HG03095 (cell line): ENCODE data around the gene CD274.
"Not testable (repeated sequence)": the region's sequence is repeated elsewhere in the genome, so short reads cannot be mapped to it uniquely, and the experiment has no call there.

Experiments
- ATAC-seq: cut with Tn5 transposase; IDR thresholded peaks from one replicate; pipeline ENCODE4 v1.9.1; 2021; ENCODE audit warnings: moderate library complexity; ENCODE audit not compliant: unreplicated experiment

Gene CD274

DNA sequence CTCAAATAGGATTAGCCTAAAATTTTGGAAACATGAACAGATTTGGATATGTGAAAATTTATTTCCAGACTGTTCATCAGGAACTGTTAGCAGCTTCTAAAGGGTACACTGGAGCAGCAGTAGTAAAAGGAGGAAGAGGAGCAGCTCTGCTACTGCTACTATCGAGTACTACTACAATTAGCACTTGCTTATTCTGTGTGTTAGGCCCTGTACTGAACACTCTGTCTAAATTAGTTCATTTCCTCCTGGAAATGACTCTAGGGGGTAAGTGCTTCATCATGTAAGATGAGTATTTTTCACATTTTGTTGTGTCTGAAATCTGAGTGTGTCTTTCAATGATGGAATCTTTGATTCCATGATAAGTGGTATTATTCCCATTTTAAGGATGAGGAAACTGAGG is 9.8 kb downstream of the CD274 start:
- ATAC-seq, result no peak

DNA sequence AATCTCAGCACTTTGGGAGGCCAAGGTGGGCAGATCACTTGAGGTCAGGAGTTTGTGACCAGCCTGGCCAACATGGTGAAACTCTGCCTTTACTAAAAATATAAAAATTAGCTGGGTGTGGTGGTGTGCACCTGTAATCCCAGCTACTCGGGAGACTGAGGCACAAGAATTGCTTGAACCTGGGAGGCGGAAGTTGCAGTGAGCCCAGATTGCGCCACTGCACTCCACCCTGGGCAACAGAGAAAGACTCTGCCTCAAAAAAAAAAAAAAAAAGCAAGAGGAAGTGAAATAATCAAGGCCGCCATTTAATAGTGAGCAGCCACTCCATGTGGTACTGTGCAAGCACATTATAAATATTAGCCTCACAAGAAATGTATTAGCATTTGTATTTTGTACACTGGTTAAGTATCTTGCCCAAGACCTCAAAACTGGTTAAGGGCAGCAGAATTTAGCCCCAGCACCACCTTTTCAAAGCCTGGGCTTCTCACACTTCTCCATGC is 14.5 kb downstream of the CD274 start:
- not testable (repeated sequence) for ATAC-seq

DNA sequence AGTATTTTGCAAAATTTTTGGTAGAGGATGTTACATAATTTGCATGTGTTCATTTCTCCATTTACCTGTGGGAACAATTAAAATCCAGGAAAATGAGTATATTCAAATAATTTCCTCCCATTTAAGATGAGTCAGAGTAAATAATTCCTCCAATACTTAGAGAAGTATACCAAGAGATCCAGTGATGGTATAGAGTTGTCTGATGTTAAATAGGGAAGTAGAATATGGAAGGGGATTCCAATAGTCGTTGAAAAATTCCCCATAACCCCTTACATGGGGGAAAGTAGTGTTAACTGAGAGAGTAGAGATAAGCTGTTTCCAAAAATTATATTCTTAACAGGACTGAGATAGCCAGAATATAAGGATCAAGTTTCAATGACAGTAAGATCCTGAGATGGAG is 15.7 kb downstream of the CD274 start:
- ATAC-seq, result no peak

DNA sequence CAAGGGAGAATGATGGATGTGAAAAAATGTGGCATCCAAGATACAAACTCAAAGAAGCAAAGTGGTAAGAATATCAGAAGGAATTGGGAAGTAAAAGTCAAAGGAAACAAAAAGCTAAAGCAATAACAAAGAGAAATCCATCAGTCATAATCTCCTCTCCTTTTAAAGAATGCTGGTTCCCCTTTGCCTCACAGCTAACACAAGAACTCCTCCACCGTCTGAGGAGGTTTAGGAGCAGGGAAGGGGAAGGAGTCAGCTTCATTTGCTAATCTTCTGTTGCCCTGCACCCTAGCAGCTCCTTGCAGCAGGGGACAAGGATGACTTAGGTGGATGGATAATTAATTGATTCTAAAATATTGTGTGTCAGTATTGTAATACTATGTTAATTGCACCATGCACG is 16.4 kb downstream of the CD274 start:
- ATAC-seq, result no peak

DNA sequence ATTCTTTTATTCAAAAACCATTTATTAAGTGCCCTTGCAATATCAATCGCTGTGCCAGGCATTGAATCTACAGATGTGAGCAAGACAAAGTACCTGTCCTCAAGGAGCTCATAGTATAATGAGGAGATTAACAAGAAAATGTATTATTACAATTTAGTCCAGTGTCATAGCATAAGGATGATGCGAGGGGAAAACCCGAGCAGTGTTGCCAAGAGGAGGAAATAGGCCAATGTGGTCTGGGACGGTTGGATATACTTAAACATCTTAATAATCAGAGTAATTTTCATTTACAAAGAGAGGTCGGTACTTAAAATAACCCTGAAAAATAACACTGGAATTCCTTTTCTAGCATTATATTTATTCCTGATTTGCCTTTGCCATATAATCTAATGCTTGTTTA is 18.5 kb downstream of the CD274 start:
- no peak for ATAC-seq

DNA sequence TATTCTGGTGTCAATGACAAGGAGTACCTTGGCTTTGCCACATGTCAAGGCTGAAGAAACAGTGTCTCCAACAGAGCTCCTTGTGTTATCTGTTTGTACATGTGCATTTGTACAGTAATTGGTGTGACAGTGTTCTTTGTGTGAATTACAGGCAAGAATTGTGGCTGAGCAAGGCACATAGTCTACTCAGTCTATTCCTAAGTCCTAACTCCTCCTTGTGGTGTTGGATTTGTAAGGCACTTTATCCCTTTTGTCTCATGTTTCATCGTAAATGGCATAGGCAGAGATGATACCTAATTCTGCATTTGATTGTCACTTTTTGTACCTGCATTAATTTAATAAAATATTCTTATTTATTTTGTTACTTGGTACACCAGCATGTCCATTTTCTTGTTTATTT is 19.8 kb downstream of the CD274 start:
- ATAC-seq, result no peak

DNA sequence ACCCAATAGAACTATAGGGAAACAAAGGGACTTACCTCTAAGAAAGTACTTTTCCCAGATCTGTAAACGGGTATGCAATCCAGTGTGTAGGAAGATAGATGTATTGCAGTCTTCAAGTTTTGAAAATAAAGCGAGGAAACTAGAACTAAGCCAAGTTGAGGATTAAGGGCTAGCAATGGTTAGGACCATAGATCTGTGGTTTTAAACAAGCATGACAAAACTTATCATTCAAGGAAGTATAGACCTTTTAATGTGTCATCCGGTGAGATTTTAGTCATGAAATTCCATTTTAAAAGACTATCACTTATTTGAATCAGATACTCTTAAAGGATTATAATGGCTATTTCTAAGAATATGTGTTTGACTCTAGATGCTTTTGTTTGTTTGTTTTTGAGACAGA is 20.5 kb downstream of the CD274 start:
- ATAC-seq, result no peak

DNA sequence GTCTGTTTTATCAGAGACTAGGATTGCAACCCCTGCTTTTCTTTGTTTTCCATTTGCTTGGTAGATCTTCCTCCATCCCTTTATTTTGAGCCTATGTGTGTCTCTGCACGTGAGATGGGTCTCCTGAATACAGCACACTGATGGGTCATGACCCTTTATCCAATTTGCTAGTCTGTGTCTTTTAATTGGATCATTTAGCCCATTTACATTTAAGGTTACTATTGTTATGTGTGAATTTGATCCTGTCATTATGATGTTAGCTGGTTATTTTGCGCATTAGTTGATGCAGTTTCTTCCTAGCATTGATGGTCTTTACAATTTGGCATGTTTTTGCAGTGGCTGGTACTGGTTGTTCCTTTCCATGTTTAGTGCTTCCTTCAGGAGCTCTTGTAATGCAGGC is 25.3 kb downstream of the CD274 start:
- ATAC-seq, result not testable (repeated sequence)

DNA sequence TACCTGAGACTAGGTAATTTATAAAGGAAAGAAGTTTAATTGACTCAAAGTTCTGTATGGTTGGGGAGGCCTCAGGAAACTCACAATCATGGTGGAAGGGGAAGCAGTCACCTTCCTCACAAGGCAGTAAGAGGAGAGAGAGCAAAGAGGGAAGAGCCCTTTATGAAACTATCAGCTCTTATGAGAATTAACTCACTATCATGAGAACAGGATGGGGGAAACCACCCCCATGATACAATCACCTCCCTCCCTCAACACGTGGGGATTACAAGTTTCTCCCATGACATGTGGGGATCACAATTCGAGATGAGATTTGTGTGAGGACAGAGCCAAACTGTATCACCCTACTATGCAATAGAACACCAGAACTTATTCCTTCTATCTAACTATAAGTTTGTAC is 27.9 kb downstream of the CD274 start:
- ATAC-seq, result no peak

DNA sequence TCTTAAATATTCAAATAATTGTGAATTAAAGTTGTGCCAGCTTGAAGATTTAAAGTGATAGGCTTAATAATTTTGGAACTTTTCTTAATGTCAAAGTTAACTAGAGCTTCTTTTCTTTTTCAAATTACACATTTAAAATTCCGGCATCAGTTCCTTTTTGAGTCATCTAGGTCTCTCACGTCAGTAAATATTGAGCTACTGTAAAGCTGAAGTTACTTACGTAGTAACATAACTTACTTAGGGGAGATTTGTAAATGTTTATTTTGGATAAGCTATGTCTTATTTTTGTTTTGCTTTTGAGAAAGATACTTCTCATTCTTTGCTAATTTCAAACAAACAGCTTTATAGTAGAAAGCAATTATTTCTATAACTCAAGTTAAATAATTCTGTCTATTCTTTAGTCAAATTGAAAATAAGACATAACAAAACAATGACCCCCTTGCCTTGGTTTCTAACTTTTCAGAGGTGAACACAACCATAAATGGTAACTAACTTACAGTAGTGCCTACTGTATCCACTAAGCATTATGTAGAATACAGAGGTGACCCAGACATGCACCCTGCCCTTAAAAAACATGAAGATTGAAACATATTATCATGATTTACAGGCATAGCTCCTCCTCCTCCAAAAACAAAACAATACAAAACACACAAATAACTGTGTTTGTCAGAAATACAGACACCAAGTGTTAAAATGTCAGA is 29.8 kb downstream of the CD274 start:
- ATAC-seq, result peak; percentile 54

DNA sequence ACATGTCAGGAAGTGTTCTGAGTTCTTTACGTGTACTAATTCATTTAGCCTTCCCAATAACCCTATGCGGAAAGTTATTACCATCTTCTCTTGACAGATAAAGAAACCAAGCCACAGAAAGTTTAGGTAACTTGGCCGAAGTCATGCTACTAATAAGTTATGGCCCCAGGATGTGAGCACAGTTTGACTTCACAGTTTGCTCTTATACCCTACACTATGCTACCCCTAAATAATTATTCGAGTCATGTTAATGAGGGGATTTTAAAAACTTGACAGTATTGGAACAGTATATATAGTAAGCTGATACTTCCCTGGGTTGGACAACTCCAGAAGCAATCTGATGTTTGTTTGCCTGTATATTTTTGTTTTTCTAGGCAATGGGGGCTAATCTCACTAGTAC is 30.6 kb downstream of the CD274 start:
- no peak for ATAC-seq

DNA sequence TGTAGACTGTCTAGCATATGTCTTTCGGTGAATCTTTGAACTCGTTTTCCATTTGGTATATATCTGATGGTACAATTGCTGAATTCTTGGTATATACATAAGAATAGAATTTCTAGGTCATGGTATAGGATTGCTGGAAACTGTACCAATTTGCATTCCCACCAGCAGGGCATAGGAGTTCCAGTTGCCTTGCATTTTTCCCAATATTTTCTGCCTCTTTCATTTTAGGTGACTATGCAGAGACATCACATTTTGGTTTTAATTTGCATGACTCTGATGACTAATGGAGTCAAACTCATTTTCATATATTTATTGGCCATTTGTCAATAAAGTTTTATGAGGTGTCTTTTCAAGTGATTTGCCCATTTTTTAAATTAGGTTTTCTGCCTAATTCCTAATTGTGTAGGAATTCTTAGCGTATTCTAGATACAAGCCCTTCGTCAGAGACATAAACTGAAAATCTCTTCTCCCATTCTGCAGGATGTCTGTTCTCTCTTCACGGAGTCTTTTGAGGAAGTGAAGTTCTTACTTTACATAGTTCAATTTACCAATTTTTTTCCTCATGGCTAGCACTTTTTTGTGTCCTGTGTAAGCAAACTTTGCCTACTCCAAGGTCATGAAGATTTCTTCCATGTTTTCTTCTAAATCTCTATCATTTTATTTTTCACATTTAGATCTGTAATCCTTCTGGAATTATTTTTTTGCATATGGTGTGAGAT is 31.1 kb downstream of the CD274 start:
- ATAC-seq, result no peak

DNA sequence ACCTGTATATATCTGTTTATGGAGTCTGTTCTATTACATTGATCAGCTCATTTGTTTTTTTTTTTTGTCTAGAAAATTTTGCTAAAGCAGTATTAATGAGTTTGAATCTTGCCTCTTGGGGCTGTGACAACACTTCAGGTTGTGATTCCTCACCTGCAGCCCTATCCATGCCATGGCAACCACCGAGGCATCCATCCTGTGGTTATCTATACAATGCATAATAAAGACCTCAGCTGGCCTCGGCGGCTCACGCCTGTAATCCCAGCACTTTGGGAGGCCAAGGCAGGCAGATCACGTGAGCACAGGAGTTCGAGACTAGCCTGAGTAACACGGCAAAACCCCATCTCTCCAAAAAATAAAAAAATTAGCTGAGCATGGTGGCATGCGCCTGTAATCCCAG is 31.9 kb downstream of the CD274 start:
- ATAC-seq, result no peak

DNA sequence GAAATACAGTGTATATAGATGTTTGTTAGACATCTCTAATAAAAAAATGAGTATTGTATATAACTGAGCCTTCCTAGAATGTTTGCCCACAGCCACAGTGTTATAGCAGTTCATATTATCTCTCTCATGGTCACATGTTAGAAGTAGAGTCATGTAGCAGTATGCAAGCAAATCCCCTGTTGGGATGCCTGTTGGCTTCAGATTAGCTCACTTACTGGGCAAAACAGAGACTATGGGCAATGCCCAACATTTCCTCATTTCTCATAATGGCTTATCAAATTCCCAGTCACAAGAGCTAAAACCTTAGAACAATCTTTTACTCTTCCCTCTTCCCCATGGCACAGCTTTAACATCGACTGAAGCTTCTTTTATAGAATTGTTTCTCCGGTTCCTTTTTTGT is 33.0 kb downstream of the CD274 start:
- no peak for ATAC-seq

DNA sequence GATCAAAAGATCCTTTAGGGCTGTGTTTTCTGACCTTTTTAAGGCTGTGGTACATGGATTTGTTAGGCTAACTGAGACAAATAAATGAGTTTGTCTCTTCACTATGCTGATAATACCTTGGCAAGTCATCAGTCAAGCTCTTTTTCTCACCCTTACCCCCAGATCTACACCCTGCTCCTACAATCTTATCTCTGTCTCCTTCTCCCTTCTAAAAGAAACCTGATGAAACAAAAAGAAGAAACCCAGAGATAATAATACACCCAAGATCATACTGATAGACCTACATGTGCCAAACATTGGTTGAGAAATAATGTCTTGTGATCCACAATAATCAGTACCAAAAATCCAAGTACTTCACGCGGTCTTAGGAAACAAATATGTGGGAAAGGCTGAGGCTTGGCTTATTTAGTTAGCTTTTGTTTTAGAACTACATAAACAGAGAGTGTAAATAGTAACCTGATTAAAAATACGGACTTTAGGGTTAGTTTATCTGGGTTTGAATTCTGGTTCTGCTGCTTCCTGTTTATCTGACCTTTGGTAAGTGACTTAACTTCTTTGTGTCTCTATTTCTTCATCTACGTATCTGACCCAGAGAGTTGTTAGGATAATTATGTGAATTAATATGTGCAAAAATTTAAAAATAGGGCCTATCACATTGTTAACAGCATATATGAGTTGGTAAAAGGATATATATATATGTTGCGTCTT is 35.2 kb downstream of the CD274 start:
- ATAC-seq, result no peak

DNA sequence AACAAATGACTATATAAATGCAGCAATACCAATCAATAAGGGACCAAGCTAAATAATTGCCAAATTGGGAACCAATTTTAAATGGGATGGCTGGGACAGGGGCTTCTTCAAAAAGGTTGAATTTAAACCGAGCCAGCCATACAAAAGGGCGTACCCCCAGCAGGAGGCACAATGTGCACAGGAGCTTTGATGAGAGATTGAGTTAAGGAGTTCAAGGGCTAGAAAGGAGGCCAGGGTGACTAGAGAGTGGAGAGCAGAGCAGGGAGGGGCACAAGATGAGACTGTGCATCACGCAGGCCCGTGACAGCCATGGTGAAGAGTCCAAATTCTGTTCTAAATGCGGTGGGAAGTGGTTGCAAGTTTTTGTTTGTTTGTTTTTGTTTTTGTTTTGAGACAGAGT is 36.6 kb downstream of the CD274 start:
- ATAC-seq, result no peak

DNA sequence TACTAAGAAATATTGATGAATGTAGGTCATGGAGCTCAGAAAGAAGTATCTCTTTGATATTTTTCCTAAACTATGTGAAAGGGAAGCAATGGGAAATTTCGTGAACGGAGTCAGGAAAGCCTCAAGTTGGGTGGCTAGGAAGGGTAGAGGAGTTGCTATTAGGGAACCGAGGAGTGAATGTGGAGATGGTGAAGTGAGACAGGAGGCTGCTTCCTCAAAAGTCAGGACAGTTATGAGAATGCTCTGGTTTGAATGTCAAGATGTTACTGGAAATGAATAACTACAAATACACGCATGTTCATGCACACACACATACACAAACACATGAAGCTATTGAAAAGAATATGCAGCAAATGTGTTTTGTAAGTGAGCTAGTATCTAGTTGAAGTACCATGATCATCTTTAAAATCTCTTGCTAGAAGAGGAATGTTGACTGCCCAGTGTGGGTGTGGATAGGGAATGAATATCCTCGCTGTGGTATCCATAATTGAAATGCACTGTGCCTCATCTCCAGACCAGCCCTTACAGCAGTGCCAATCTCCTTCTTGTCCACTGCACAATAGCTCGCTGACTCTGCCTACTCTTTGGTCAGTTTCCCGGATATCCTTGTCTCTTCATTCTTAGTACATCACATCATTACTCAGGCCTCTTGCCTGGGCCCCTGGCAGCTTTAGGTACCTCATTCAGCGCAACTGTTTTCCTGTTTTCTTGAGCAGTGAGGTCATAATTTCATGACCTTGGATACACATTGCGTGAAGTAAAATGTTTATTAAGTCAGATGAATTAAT is 38.1 kb downstream of the CD274 start:
- no peak for ATAC-seq

DNA sequence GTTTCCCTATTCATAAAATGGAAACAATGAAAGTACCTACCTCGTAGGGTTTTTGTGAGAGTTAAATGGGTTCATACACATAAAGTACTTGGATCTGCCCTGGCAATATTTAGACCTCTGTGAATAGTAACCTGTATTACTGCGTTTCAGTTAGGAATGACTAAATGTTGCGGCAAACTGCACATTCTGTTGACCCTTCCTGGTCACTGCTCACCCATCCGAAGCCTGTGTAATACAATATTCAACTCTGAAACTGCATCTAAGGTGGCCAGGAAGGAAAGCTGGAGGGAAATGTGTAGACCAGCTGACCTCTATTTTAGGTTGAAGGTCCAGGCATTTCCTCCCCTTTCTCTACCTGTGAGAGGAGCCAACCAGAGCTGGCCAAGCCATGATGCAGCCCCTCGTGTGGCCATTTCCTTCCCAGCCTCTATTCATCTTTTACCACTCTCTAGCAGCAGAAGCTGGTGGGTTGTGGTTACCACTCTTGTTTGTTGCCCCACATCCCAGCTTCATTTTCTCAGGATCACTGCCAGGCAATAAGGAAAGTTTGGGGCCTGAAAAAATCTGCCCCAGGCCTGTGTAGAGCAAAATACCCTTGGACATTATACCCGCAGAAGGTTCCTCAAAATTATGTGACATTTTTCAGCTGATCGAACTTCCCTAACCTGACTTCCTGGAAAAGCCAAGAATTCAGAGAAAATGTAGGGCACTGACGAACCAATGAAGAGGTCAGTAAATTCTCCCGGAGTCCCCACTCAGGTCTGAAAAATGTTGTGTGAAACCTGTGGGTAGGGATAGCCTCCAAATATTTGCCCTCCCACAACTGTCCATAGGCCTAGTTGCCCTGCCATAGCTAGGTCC is 39.5 kb downstream of the CD274 start:
- no peak for ATAC-seq

DNA sequence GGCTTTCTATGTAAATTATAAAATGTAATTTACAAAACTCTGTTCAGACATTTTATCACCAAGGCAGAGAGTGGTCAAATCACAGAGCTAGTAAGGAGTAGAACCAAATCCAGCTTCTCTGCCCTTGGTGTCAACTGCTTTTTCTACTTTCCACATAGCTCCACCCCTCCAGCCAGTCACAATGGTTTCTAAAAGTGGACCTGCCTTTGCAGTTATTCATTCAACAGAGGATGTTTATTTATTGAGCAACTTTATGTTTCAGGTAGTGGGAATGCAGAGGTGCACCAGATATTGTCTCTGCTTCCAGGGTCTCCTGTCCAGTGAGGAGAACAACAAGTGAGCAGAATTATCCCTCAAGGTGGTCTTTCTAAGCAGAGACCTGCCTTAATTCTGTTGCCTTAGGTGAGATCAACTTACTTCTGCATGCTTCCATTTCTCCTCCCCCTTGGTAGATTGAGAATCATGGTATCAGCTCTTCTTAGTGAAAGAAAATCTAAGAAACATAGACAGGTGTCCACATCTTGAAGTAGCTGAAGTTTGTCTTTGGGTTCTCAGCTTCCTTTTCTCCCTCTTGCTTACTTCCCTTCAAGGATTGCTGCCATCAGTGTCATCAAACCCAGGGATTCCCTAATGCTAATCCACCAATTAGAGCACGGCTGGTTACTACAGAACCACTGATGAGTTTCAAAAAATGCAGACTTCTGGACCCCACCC is 42.8 kb downstream of the CD274 start:
- peak; percentile 22 for ATAC-seq
